Naive thymus-derived CD4-positive, alpha-beta T cell (primary cell): Measurements from ENCODE around the gene TNFRSF1A. TPM values are rescaled to one million over a fixed set of nuclear protein-coding genes. Genes with fewer than 3 reads are reported as not detected.

ENCODE experiments used
- ATAC-seq: fragments of 150-1000 bp; cut with Tn5 transposase; 2 replicates; pipeline ENCODE4 v1.10.0; 2021; ENCODE audit warnings: mild to moderate bottlenecking, moderate library complexity
- CTCF ChIA-PET: fragments of 350-600 bp; sonication (Branson Sonifier 250); formaldehyde crosslinking; loops from one replicate; lab custom pipeline; 2021; ENCODE audit warnings: antibody characterized with exemption; lab: Charles Lee
- POLR2A ChIA-PET: fragments of 350-600 bp; sonication (Branson Sonifier 250); formaldehyde crosslinking; loops from one replicate; lab custom pipeline; 2021; ENCODE audit warnings: antibody characterized with exemption, inconsistent platforms; lab: Charles Lee
- DNase-seq, 9 donors: peaks; one replicate each; pipeline versions ENCODE4 v3.0.0 to v3.0.0-alpha.2; 2020 to 2022; ENCODE audit warnings: mixed read lengths in 1 of 9
- H3K27ac ChIP-seq: one replicate; pipeline ENCODE4 v1.7.0; 2013; ENCODE audit warnings: mild to moderate bottlenecking, low read depth, low read length, moderate library complexity
- H3K27me3 ChIP-seq, 2 donors: one replicate each; pipeline ENCODE4 v1.7.0; 2013; ENCODE audit warnings: low read length in 2 of 2, mild to moderate bottlenecking in 2 of 2, moderate library complexity in 2 of 2; ENCODE audit not compliant: control insufficient read depth in 2 of 2, insufficient read depth in 2 of 2
- H3K36me3 ChIP-seq, 3 experiments: 1 replicate in 2 of 3; 2 replicates in 1 of 3; pipeline ENCODE4 v1.7.0; 2013; ENCODE audit warnings: low read length in 3 of 3, mild to moderate bottlenecking in 3 of 3, moderate library complexity in 1 of 3; ENCODE audit not compliant: insufficient read depth in 3 of 3, control insufficient read depth in 2 of 3
- H3K4me1 ChIP-seq, 2 donors: one replicate each; pipeline ENCODE4 v1.7.0; 2013; ENCODE audit warnings: low read length in 2 of 2, mild to moderate bottlenecking in 2 of 2, moderate library complexity in 1 of 2; ENCODE audit not compliant: control insufficient read depth in 2 of 2, insufficient read depth in 2 of 2
- H3K4me3 ChIP-seq: 2 replicates; pipeline ENCODE4 v1.7.0; 2013; ENCODE audit warnings: mild to moderate bottlenecking, low read length
- H3K9me3 ChIP-seq, 3 experiments: 1 replicate in 2 of 3; 2 replicates in 1 of 3; pipeline ENCODE4 v1.7.0; 2013; ENCODE audit warnings: low read length in 3 of 3; ENCODE audit not compliant: control insufficient read depth in 2 of 3
- H3K27ac Mint-ChIP-seq, 9 donors: one replicate each; pipeline ENCODE4 v1.8.0; 2020 to 2022; ENCODE audit warnings: mixed read lengths in 9 of 9, mild to moderate bottlenecking in 8 of 9, moderate library complexity in 5 of 9, inconsistent platforms in 2 of 9
- H3K27me3 Mint-ChIP-seq, 5 donors: one replicate each; pipeline ENCODE4 v1.8.0; 2021 to 2022; ENCODE audit warnings: mixed read lengths in 5 of 5, mild to moderate bottlenecking in 1 of 5
- H3K36me3 Mint-ChIP-seq, 5 donors: one replicate each; pipeline ENCODE4 v1.8.0; 2020 to 2022; ENCODE audit warnings: mixed read lengths in 5 of 5, mild to moderate bottlenecking in 3 of 5, inconsistent platforms in 1 of 5
- H3K4me1 Mint-ChIP-seq, 7 donors: one replicate each; pipeline ENCODE4 v1.8.0; 2020 to 2022; ENCODE audit warnings: mixed read lengths in 7 of 7, mild to moderate bottlenecking in 3 of 7, inconsistent platforms in 1 of 7
- H3K4me3 Mint-ChIP-seq, 10 donors: one replicate each; pipeline ENCODE4 v1.8.0; 2020 to 2022; ENCODE audit warnings: mild to moderate bottlenecking in 10 of 10, mixed read lengths in 10 of 10, moderate library complexity in 6 of 10, inconsistent platforms in 2 of 10
- H3K9me3 Mint-ChIP-seq, 11 donors: one replicate each; pipeline ENCODE4 v1.8.0; 2020 to 2022; ENCODE audit warnings: mixed read lengths in 11 of 11, mild to moderate bottlenecking in 4 of 11, inconsistent platforms in 1 of 11, moderate library complexity in 1 of 11
- intact Hi-C, 2 donors: fragments of 100-400 bp; cut with micrococcal nuclease; formaldehyde crosslinking; loops; one replicate each; pipeline ENCODE4 v1.15.1; 2023
- polyA plus RNA-seq, 2 donors: library from polyadenylated mRNA; unstranded; fragments of 300-500 nt; fragmentation: Illumina TruSeq; gene quantifications; one replicate each; pipeline ENCODE4 v1.2.3, GENCODE V29; 2021
- total RNA-seq, 6 experiments: library from RNA in 5 of 6; stranded (reverse) in 5 of 6; gene quantifications; 1 replicate in 5 of 6; 2 replicates in 1 of 6; pipeline ENCODE4 v1.2.3 and lab custom pipeline; 2021 to 2026

The TNFRSF1A gene
- total and polyA plus RNA-seq, 7 experiments from 2014 or later: 24.1 to 99.4 (median 57.4) TPM

DNA sequence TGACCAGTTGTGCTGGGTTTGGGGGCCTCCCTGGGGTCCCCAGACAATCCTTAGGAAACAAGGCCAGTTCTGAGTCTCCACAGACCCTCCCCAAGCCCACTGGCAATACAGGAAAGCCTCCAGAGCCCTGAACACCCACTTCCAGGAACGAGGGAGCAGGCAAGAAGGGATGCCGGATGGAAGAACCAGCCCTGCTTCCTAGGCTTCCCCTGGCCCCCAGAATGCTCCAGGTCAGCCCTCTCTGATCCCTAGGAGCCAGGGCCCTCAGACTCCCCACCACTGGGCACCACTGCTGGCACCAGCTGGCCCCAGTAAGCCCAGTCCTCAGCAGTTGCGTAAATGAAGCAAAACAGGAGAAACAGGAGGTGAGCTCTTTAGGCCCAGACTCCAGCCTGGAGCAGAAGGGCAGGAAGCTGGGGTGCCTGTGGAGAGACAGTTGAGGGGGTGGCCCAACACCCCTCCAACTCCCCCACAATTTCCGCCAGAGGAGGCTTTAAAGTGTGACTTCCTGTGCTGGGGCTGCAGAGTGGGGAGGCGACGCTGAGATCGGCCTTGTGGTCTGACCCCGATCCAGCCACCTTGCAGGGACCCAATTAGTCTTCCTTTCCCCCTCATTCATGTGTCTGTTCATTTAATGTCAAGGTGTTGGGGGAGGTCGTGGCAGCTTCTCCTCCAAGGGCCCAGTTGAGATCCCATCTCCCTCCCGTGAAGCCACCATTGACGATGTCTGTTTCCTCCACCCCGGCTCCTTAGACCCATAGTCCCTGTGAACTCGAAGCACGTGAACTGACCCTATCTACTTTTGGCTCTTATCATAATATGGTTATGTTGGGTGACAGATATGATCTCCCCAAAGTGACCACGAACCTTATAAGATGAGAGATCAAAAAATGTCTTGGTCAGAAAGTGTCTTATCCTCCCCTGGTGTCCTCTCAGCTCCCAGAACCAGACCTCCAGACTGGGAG, 4.7 kb downstream of the TNFRSF1A start:
- H3K27me3 Mint-ChIP-seq: no peaks in the 10 kb centered on the region
- POLR2A ChIA-PET: interaction anchor here (0.6 to 12.0 kb wide), 23 partner anchors 10 to 515 kb away, joined by 3 to 342 read pairs (median 7); partner anchors contain the start of genes CD27, MRPL51, TAPBPL and USP5
- H3K9me3 Mint-ChIP-seq: no peaks in the 10 kb centered on the region
- peaks cover 6 to 43% (median 35%) of the 10 kb centered on the region in 7 donors for H3K4me1 Mint-ChIP-seq
- no peak overlapping the region for H3K27ac Mint-ChIP-seq
- no peak overlapping the region for H3K4me3 Mint-ChIP-seq
- peak overlapping the region; percentile 92 for H3K27ac ChIP-seq
- peaks cover 60 to 70% of the 10 kb centered on the region in 2 donors for H3K4me1 ChIP-seq
- peaks cover 4 to 21% (median 10%) of the 10 kb centered on the region in 5 donors for H3K36me3 Mint-ChIP-seq
- ATAC-seq (peak; percentile 54), DNase-seq (peak in 8 of 9 donors; percentile 55 to 70 (median 65))
- intact Hi-C loops: loop anchor here (1.0 to 5.0 kb wide), 5 partner anchors 8 to 220 kb away; partner anchors contain the start of genes GAPDH (in 2 of the 2), IFFO1 (in 2 of the 2) and VAMP1 (in 1 of the 2)
- no peaks in the 10 kb centered on the region for H3K9me3 ChIP-seq
- H3K27me3 ChIP-seq: no peaks in the 10 kb centered on the region
- H3K36me3 ChIP-seq: peaks cover 8 to 37% (median 8%) of the 10 kb centered on the region in 3 experiments
- peak overlapping the region; percentile 88 for H3K4me3 ChIP-seq
- CTCF ChIA-PET: interaction anchor here (0.7 to 6.7 kb wide), 10 partner anchors 8 to 201 kb away, joined by 3 to 139 read pairs (median 14); no protein-coding TSS in a partner anchor

DNA sequence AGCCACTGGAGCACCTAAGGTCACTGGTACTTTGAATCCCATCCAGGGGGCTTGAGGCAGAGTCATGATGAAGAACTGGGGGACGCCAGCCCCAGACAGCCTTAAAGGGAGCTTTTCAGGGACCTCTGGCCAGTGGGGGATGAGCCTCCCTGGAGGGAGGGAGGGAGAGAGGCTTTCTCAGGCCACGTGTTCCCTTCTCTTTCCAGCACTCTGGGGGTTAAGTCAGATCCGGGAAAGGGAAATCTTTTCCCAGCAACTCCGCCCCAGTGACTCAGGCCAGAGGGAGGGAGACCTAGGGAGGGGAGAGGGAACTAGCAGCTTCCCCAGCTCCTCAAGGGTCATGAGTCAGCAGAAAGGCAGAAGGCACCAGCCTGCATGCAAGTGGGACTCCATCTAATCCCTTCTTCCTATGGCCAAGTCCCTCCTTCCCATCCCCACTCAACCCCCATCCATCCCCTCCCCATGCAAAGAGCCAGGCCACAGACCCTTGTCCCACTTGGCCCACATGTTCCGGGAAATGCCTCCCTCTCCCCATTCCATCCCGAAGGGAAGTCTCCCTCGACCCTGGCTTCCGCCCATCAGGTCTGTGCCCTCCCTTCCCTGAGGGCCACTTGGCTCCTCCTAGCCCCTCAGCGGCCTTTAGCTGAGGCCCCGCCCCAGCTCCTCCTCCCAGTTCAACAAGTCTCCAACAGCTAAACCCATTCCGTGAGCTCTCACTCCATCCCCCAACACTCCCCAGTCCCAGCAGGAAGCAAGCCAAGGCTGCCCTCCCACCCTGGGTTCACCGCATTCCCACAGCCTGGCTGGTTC, 5.6 kb downstream of the TNFRSF1A start:
- DNase-seq (peak in 3 of 9 donors; percentile 23 to 65 (median 37)), ATAC-seq (peak; percentile 46)
- intact Hi-C loops: loop anchor here (2.0 to 5.0 kb wide), 2 partner anchors 199 to 221 kb away; partner anchors contain the start of genes GAPDH (in 2 of the 2) and IFFO1 (in 2 of the 2)
- Mint-ChIP-seq H3K9me3 (no peaks in the 10 kb centered on the region), H3K4me1 (peaks cover 2 to 41% (median 37%) of the 10 kb centered on the region in 7 donors), H3K27ac (no peak overlapping the region), H3K36me3 (peaks cover 7 to 23% (median 13%) of the 10 kb centered on the region in 5 donors), H3K4me3 (no peak overlapping the region), H3K27me3 (no peaks in the 10 kb centered on the region)
- POLR2A ChIA-PET: interaction anchor here (0.6 to 12.0 kb wide), 24 partner anchors 10 to 516 kb away, joined by 3 to 342 read pairs (median 8); partner anchors contain the start of genes CD27, GAPDH, MRPL51 and TAPBPL
- Histone ChIP-seq H3K27me3 (no peaks in the 10 kb centered on the region), H3K4me3 (peak overlapping the region; percentile 88), H3K27ac (peak overlapping the region; percentile 92), H3K4me1 (peaks cover 58 to 67% of the 10 kb centered on the region in 2 donors), H3K36me3 (peaks cover 9 to 38% (median 11%) of the 10 kb centered on the region in 3 experiments), H3K9me3 (no peaks in the 10 kb centered on the region)
- CTCF ChIA-PET: interaction anchor here (0.6 to 6.7 kb wide), 15 partner anchors 9 to 202 kb away, joined by 3 to 139 read pairs (median 9); no protein-coding TSS in a partner anchor

DNA sequence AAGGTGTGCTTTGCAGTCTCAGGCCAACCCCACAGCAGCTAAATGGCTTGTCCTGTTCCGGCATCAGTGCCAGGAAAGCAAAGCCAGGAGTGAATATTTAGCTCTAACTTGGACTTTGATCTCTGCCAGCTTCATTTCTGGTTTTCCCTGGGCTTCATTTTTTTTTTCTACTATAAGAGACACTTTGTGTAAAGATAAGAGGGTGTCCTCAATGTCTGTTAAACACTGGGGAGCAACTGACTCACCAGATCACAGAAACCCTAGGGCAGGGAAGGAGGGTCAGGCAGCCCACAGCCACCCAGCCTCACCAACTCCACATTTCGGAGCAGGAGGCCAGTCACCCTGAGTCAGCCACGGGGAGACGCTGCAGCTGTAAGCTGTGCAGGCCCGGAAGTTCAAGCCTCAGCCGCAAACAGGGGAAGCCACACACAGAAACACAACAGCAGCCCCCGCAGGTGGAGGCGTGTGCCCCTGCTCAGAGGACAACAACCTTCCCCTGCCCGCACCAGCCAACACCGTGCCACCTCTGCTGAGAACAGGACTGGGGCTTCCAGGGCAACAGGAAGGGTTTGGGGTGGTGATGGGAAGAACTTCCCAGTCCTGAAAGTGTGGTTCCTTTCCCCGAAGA, 6.3 kb downstream of the TNFRSF1A start:
- H3K4me3 ChIP-seq: peak overlapping the region; percentile 88
- H3K9me3 ChIP-seq: no peaks in the 10 kb centered on the region
- Mint-ChIP-seq H3K36me3 (peaks cover 11 to 26% (median 14%) of the 10 kb centered on the region in 5 donors), H3K27me3 (no peaks in the 10 kb centered on the region), H3K4me3 (no peak overlapping the region), H3K27ac (no peak overlapping the region), H3K9me3 (no peaks in the 10 kb centered on the region), H3K4me1 (peaks cover 4 to 44% (median 36%) of the 10 kb centered on the region in 7 donors)
- H3K27me3 ChIP-seq: no peaks in the 10 kb centered on the region
- ChIA-PET POLR2A (interaction anchor here (0.6 to 12.0 kb wide), 18 partner anchors 10 to 516 kb away, joined by 3 to 342 read pairs (median 11); partner anchors contain the start of genes GAPDH, MRPL51, SCNN1A and TAPBPL), CTCF (interaction anchor here (0.6 to 6.7 kb wide), 34 partner anchors 8 to 354 kb away, joined by 3 to 139 read pairs (median 5); partner anchors contain the start of genes SCNN1A, TAPBPL, VAMP1 and ZNF384)
- H3K36me3 ChIP-seq: peaks cover 15 to 40% (median 18%) of the 10 kb centered on the region in 3 experiments
- ATAC-seq (peak; percentile 82), DNase-seq (peak; percentile 56 to 85 (median 81))
- H3K4me1 ChIP-seq: peaks cover 58 to 67% of the 10 kb centered on the region in 2 donors
- H3K27ac ChIP-seq: peak overlapping the region; percentile 92
- intact Hi-C loops: loop anchor here (1.0 to 5.0 kb wide), 10 partner anchors 12 to 222 kb away; partner anchors contain the start of genes GAPDH (in 2 of the 2), IFFO1 (in 2 of the 2) and MRPL51 (in 1 of the 2)

DNA sequence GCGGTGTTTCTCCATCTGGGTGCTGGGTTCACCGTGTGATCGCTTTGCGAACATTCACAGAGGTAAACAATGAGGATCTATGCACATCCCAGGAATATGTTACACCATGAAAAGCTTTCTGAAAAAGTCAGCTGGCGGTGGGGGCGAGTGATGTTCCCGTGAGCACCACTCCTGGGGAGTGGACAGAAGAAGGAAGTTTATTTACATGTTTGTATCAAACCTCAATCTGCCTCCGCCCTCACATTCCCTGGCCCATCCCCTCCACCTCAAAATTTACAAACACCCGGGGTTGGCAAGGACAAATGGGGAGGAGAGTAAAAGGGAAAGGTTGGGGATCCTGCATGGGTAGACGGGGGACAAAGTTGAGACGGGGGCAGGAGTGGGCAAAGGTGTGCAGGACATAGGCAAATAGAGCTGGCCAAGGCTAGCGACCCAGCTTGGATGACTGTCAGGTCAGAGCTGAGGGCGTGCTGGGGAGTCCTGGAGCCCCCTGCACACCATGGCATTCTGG, 6.9 kb downstream of the TNFRSF1A start:
- Histone ChIP-seq H3K4me3 (peak overlapping the region; percentile 88), H3K36me3 (peaks cover 15 to 46% (median 21%) of the 10 kb centered on the region in 3 experiments), H3K27me3 (no peaks in the 10 kb centered on the region), H3K4me1 (peaks cover 58 to 67% of the 10 kb centered on the region in 2 donors), H3K27ac (peak overlapping the region; percentile 92), H3K9me3 (no peaks in the 10 kb centered on the region)
- ATAC-seq (no peak), DNase-seq (no peak)
- Mint-ChIP-seq H3K27me3 (no peaks in the 10 kb centered on the region), H3K36me3 (peaks cover 11 to 28% (median 14%) of the 10 kb centered on the region in 5 donors), H3K4me1 (peaks cover 4 to 44% (median 39%) of the 10 kb centered on the region in 7 donors), H3K4me3 (no peak overlapping the region), H3K27ac (no peak overlapping the region), H3K9me3 (no peaks in the 10 kb centered on the region)
- POLR2A ChIA-PET: interaction anchor here (0.6 to 12.0 kb wide), 20 partner anchors 9 to 309 kb away, joined by 3 to 342 read pairs (median 10); partner anchors contain the start of genes GAPDH, MRPL51, SCNN1A and TAPBPL
- CTCF ChIA-PET: interaction anchor here (0.6 to 6.7 kb wide), 36 partner anchors 9 to 354 kb away, joined by 3 to 139 read pairs (median 4); partner anchors contain the start of genes SCNN1A, TAPBPL, VAMP1 and ZNF384
- intact Hi-C loops: loop anchor here (1.0 to 5.0 kb wide), 9 partner anchors 12 to 222 kb away; partner anchors contain the start of genes IFFO1 (in 2 of the 2) and MRPL51 (in 1 of the 2)

DNA sequence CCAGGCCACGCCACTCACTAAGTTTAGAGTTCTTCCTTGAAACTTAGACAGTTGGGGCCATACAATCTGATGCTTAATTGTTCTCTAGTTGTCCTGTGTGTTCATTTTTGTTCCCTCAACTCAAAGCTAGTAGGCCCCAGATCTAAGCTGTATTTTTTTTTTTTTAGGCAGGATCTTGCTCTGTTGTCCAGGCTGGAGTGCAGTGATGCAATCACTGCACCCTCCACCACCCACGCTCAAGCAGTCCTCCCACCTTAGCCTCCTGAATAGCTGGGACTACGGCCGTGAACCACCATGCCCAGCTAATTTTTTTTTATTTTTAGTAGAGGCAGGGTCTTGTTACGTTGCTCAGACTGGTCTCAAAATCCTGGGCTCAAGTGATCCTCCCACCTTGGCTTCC, 7.5 kb downstream of the TNFRSF1A start:
- H3K9me3 Mint-ChIP-seq: no peaks in the 10 kb centered on the region
- no peaks in the 10 kb centered on the region for H3K27me3 Mint-ChIP-seq
- CTCF ChIA-PET: interaction anchor here (0.6 to 6.7 kb wide), 21 partner anchors 8 to 446 kb away, joined by 3 to 139 read pairs (median 4); partner anchors contain the start of gene SCNN1A
- DNase-seq: no peak
- intact Hi-C loops: no loop called here
- H3K36me3 ChIP-seq: peaks cover 15 to 53% (median 21%) of the 10 kb centered on the region in 3 experiments
- H3K9me3 ChIP-seq: no peaks in the 10 kb centered on the region
- no peaks in the 10 kb centered on the region for H3K27me3 ChIP-seq
- H3K27ac ChIP-seq: peak overlapping the region; percentile 92
- H3K4me3 ChIP-seq: no peak overlapping the region
- H3K4me1 ChIP-seq: peaks cover 51 to 67% of the 10 kb centered on the region in 2 donors
- peak overlapping the region in 1 of 9 donors; percentile 8 for H3K27ac Mint-ChIP-seq
- peaks cover 11 to 31% (median 14%) of the 10 kb centered on the region in 5 donors for H3K36me3 Mint-ChIP-seq
- H3K4me3 Mint-ChIP-seq: peak overlapping the region in 5 of 10 donors; percentile 22 to 67 (median 29)
- H3K4me1 Mint-ChIP-seq: peaks cover 4 to 44% (median 39%) of the 10 kb centered on the region in 7 donors
- POLR2A ChIA-PET: interaction anchor here (0.8 to 12.0 kb wide), 13 partner anchors 8 to 220 kb away, joined by 3 to 342 read pairs (median 26); partner anchors contain the start of genes GAPDH, TAPBPL and VAMP1
- no peak for ATAC-seq
